ENCODE measurements around the gene ERCC4.

Gene ERCC4

GRCh38 chr16:13997526-13997925 is 77.6 kb downstream of the ERCC4 start:
- H3K4me1 ChIP-seq (ENCODE audit: control insufficient read depth, insufficient read depth, low read length) = no peaks in the 10 kb centered on the region; the same call in none of the 2 replicates
- H3K36me3 ChIP-seq (ENCODE audit: control insufficient read depth in 2 of 2, insufficient read depth in 1 of 2, low read length in 2 of 2) = no peaks in the 10 kb centered on the region
- H3K27ac ChIP-seq (ENCODE audit: extremely low read depth, low read depth, low read length) = no peak overlapping the region
- no peak for TF ChIP-seq BCL11B (tag by site-specific recombination; IDR thresholded peaks at IDR 0.05; ENCODE audit: low read depth)
- no peak for TF ChIP-seq ZNF146 (tag by site-specific recombination; IDR thresholded peaks at IDR 0.05)
- TF ChIP-seq ZNF184 (tag by site-specific recombination; IDR thresholded peaks at IDR 0.05) = no peak
- no peak for TF ChIP-seq ZNF26 (tag by site-specific recombination; IDR thresholded peaks at IDR 0.05)
- TF ChIP-seq KLF8 (tag by site-specific recombination; IDR thresholded peaks at IDR 0.05) = no peak
- no peak for TF ChIP-seq EGR2 (tag by site-specific recombination; IDR thresholded peaks at IDR 0.05; ENCODE audit: low read depth)
- TF ChIP-seq ZNF555 (tag by site-specific recombination; conservative IDR thresholded peaks at IDR 0.05) = no peak
- TF ChIP-seq ZNF48 (tag by site-specific recombination; IDR thresholded peaks at IDR 0.05) = no peak
- no peak for TF ChIP-seq REPIN1 (tag by site-specific recombination; IDR thresholded peaks at IDR 0.05; ENCODE audit: low read depth)
- H3K4me3 ChIP-seq (ENCODE audit: low read depth, low read length) = no peak overlapping the region
- ChIA-PET POLR2A (no interaction called here), CTCF (interaction anchor here (0.6 to 1.0 kb wide), 2 partner anchors 62 to 332 kb away, joined by 3 to 4 read pairs; no protein-coding TSS in a partner anchor)
- no peaks in the 10 kb centered on the region for H3K9me3 ChIP-seq (ENCODE audit: control insufficient read depth, insufficient read depth, low read depth, low read length)

- ChIA-PET CTCF (interaction anchor here (0.5 to 1.0 kb wide), 2 partner anchors 62 to 579 kb away, joined by 3 to 4 read pairs; no protein-coding TSS in a partner anchor), POLR2A (interaction anchor here (0.7 kb wide), 1 partner anchor 15 kb away, joined by 3 read pairs; no protein-coding TSS in a partner anchor)
- H3K4me1 ChIP-seq (ENCODE audit: control insufficient read depth, insufficient read depth, low read length) = no peaks in the 10 kb centered on the region; the same call in none of the 2 replicates
- H3K9me3 ChIP-seq (ENCODE audit: control insufficient read depth, insufficient read depth, low read depth, low read length) = no peaks in the 10 kb centered on the region
- TF ChIP-seq ZNF2 (tag by site-specific recombination; IDR thresholded peaks at IDR 0.05) = no peak
- TF ChIP-seq ZBTB49 (tag by site-specific recombination; IDR thresholded peaks at IDR 0.05; ENCODE audit: low read depth) = no peak
- TF ChIP-seq ZNF239 (tag by site-specific recombination; IDR thresholded peaks at IDR 0.05) = no peak
- no peak for TF ChIP-seq ZNF48 (tag by site-specific recombination; IDR thresholded peaks at IDR 0.05)
- H3K27ac ChIP-seq (ENCODE audit: extremely low read depth, low read depth, low read length) = no peak overlapping the region
- H3K4me3 ChIP-seq (ENCODE audit: low read depth, low read length) = no peak overlapping the region
- H3K36me3 ChIP-seq (ENCODE audit: control insufficient read depth in 2 of 2, insufficient read depth in 1 of 2, low read length in 2 of 2) = no peaks in the 10 kb centered on the region
Observed at GRCh38 chr16:13997933-13998332, 78.0 kb downstream of the ERCC4 start.

- H3K4me3 ChIP-seq (ENCODE audit: low read depth, low read length) = no peak overlapping the region
- H3K4me1 ChIP-seq (ENCODE audit: control insufficient read depth, insufficient read depth, low read length) = no peaks in the 10 kb centered on the region; the same call in none of the 2 replicates
- ChIA-PET CTCF (no interaction called here), POLR2A (interaction anchor here (0.6 kb wide), 1 partner anchor 78 kb away, joined by 4 read pairs; no protein-coding TSS in a partner anchor)
- H3K27ac ChIP-seq (ENCODE audit: extremely low read depth, low read depth, low read length) = no peak overlapping the region
- H3K9me3 ChIP-seq (ENCODE audit: control insufficient read depth, insufficient read depth, low read depth, low read length) = no peaks in the 10 kb centered on the region
- H3K36me3 ChIP-seq (ENCODE audit: control insufficient read depth in 2 of 2, insufficient read depth in 1 of 2, low read length in 2 of 2) = no peaks in the 10 kb centered on the region
- TF ChIP-seq ZNF692 (tag by site-specific recombination; IDR thresholded peaks at IDR 0.05) (no peak), ZNF701 (tag by site-specific recombination; IDR thresholded peaks at IDR 0.05) (no peak), ZIC2 (tag by site-specific recombination; IDR thresholded peaks at IDR 0.05) (no peak), ZSCAN4 (tag by site-specific recombination; IDR thresholded peaks at IDR 0.05) (no peak), ZNF549 (tag by site-specific recombination; IDR thresholded peaks at IDR 0.05) (no peak), ZNF600 (tag by site-specific recombination; IDR thresholded peaks at IDR 0.05) (no peak), KLF17 (tag by site-specific recombination; IDR thresholded peaks at IDR 0.05) (no peak), ZNF433 (tag by site-specific recombination; IDR thresholded peaks at IDR 0.05; ENCODE audit: low read depth) (no peak), ZNF777 (tag by site-specific recombination; IDR thresholded peaks at IDR 0.05; ENCODE audit: borderline replicate concordance) (no peak)
Observed at GRCh38 chr16:13999071-13999894, 79.3 kb downstream of the ERCC4 start.
